GM12872 (cell line): Measurements from ENCODE around the gene WNT5A.

ENCODE experiments used
- CTCF ChIP-seq: IDR thresholded peaks from 3 replicates; pipeline ENCODE4 v1.5.1; 2011; ENCODE audit warnings: low read depth, mild to moderate bottlenecking, low read length, moderate library complexity; ENCODE audit not compliant: insufficient read depth

WNT5A gene

GRCh38 chr3:55524565-55525244 lies 37.6 kb upstream of the WNT5A start:
- TF ChIP-seq CTCF: no peak

GRCh38 chr3:55523471-55523870 lies 36.4 kb upstream of the WNT5A start:
- TF ChIP-seq CTCF: no peak

GRCh38 chr3:55521738-55522421 lies 34.8 kb upstream of the WNT5A start:
- no peak for TF ChIP-seq CTCF

- TF ChIP-seq CTCF: no peak
These were observed 34.1 kb upstream of the WNT5A start for GRCh38 chr3:55521064-55521737.

- no peak for TF ChIP-seq CTCF
These were observed 31.9 kb upstream of the WNT5A start for GRCh38 chr3:55519019-55519418.

GRCh38 chr3:55518451-55518850 lies 31.3 kb upstream of the WNT5A start:
- no peak for TF ChIP-seq CTCF

GRCh38 chr3:55516392-55517030 lies 29.4 kb upstream of the WNT5A start:
- TF ChIP-seq CTCF: no peak
